Hematopoietic multipotent progenitor cell treated with erythropoietin and hydrocortisone succinate and interleukin-3 and kit ligand, for 6 days (in vitro differentiated cells): ENCODE results near the gene GCM1.
"Not testable (repeated sequence)": the region's sequence is repeated elsewhere in the genome, so short reads cannot be mapped to it uniquely, and the experiment has no call there.

Experiments used
- DNase-seq: peaks from one replicate; pipeline ENCODE4 v3.0.0-alpha.2; 2015

GCM1 gene, protein sequence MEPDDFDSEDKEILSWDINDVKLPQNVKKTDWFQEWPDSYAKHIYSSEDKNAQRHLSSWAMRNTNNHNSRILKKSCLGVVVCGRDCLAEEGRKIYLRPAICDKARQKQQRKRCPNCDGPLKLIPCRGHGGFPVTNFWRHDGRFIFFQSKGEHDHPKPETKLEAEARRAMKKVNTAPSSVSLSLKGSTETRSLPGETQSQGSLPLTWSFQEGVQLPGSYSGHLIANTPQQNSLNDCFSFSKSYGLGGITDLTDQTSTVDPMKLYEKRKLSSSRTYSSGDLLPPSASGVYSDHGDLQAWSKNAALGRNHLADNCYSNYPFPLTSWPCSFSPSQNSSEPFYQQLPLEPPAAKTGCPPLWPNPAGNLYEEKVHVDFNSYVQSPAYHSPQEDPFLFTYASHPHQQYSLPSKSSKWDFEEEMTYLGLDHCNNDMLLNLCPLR

DNA sequence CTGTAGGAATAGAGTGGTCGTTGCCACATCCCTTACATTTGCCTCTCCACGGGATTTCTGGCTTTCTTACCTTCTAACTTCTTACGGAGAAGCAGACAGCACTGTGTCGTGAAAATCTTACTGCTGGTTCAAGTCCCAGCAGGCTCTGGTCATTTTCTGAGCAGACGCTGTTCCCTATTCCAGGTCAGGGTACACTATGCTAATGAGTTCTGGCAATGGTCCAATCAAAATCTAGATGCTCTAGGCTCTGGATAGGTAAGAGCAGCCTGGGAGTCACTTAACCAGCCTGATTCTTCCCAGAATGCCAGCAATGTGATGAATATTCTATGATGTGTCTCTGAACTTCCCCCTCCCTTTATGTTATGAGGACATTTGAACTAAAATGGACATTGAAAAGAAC, at the start of gene GCM1:
GCM1 (minus strand) TSS at position 158 of the 400 bp plus-strand sequence. CDS start 3,209 bp downstream, outside the sequence.
- DNase-seq = no peak

DNA sequence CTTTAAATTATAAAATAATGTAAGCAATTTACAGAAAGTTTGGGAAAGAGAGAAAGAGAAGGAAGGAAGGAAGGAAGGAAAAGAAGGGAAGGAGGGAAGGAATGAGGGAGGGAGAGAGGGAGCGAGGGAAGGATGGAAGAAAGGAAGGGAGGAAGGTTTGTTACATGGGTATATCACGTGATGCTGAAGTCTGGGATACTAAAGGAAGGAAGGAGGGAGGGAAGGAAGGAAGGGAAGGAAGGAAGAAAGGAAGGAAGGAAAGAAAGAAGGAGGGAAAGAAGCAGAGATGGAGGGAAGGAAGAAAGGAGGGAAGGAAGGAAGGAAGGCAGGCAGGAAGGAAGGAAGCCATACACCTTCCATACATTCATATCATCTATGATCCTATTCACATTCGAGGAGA, 48.9 kb upstream of the GCM1 start:
- no peak for DNase-seq

DNA sequence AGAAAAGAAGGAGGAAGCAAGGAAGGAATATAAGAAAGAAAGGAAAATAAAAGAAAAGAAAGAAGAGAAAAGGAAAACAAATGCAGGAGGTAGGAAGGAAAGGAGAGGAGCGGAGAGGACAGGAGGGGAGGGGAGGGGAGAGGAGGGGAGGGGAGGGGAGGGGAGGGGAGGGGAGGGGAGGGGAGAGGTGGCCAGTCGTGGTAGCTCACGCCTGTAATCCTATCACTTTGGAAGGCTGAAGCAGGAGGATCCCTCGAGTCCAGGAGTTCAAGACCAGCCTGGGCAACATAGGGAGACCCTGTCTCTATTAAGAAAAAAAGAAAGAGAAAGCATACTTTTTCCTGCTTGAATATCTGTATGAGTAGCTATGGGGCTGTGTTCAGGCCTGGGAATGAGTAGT, 46.4 kb upstream of the GCM1 start:
- DNase-seq = no peak

DNA sequence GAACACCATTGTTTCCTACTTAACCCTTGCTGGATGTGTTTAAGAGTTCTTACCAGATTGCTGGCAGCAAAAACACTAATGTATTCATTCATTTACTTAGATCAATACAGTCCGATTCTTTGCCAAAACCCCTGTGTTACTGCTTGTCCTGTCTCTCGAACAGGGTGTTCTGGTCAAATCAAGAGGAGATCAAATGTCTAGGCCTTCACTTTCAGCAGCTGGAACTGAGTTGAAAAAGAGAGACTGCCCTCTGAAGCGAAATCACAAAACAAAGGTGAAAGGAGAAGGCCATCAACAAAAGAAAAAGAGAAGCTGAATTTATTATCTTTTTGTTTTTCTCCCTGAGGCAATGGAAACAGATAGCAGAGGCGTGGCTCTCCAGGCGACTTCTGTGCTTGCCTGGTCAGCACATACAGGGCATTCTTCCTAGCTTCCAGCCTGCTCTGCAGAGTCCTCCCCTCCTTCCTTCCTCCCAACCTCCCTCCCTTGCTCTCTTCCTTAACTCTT, 44.1 kb upstream of the GCM1 start:
- peak; percentile 40 for DNase-seq

DNA sequence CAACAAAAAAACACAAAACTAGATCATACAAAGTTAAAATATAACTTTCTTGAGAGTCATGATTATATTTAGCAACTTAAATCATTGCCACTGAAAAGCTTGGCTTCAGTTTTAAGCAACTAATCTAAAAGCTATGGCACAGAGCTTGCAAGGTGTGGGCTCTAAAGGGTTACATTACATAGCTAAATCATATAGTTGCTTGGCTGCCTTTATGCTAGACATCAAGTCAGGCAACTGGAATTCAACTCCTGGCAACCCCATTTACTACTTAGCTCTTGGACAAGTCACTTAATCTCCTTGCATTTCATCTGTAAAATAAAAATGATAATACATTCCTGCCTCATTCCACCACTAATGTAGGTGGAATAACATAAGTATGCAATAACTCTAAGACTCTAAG, 40.9 kb upstream of the GCM1 start:
- no peak for DNase-seq

DNA sequence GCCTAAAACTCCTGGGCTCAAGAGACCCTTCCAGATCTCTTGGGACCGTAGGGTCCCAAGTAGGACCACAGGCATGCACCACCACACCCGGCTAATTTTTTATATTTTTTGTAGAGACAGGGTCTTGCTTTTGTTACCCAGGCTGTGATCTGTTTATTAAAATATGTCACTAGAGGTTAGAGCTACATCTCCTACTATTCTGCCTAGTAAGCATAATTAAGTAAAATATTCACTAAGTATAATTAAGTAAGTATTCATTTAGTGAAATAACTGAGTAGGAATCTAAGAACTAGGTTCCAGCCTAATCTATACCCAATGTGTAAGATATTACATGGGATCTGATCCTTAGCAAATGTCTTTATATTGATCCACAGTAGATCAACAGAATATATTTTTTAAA, 40.2 kb upstream of the GCM1 start:
- no peak for DNase-seq

DNA sequence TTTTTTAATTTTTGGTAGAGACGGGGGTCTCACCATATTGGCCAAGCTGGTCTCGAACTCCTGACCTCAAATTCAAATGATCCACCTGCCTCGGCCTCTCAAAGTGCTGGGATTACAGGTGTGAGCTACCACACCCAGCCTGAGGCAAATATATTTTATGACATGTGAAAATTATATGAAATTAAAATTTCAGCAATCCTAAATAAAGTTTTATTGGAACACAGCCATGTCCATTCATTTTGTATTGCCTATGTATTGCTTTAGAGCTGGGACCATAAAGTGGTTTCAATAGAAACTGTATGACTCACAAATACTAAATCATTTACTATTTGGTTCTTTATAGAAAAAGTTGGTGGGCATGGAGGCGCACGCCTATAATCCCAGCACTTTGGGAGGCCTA, 32.0 kb upstream of the GCM1 start:
- no peak for DNase-seq

DNA sequence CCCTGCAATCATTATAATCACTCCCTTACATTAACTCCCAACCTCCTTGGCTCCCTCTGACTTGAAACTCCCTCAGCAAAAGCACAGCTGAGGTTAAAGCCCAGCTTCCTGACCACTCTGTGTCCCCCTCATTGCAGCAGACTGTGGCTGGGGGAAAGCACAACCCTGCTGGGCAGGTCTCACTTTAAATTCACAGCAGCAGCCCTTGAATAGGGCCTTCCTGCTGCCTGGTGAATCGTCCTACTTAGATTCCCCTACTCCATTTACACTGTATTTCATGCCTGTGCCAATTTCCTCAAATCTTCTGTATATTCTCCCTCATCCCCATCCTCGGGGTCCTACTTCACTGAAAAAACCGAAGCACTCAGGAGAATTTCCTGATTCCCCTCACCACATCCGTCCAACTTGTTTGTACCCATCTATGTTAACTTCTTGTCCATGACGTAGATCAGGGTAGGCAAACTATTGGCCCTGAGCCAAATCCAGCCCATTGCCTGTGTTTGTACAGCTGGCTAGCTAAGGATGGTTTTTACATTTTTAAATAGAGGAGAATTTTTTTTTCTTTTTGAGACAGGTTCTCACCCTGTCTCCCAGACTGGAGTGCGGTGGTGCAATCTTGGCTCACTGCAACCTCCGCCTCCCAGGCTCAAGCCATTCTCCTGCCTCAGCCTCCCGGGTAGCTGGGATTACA, 31.5 kb upstream of the GCM1 start:
- peak; percentile 52 for DNase-seq

DNA sequence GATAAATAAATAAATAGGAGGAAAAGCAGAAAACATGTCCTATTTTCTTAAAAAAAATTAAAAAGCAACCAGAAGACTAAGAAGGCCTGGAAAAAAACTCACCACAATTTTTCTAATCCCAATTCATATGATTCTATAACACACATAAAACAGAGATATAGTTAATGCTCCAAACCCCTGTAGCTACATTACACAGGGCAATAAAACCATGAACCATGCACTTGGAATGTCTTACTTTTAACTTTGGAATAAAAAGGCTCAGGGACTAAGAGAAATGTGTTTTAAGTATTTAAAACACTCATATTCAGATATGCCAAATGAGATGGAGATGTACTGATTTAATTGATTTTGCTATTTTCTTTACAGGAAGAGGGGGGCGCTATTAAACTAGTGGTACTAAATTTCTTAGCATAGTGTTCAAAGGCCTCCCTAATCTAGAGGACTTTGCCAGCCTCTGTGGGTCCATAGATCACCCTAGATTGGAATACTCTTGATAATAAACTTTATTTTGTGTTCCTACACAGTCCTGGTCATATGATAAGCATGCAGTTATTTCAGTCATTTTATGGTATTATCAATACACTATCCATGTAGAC, 30.3 kb upstream of the GCM1 start:
- no peak for DNase-seq

DNA sequence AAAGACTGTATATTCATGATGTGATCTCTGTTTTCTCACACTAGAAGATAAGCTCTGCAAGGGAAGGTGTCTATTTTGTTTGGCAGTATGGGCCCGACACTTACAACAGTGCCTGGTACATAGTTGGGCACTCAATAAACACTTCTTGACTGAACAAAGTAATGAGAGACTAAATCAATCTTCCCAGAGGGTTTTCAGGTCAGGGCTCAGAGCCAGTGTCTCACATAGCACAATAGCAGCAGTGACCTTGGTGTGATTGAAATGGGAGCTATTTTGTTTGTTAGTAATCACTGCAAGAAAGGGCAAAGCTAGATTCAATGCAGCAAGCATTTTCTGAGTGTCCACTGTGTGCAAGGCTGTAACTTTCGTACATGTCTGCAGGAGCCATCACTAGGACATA, 26.4 kb upstream of the GCM1 start:
- no peak for DNase-seq

DNA sequence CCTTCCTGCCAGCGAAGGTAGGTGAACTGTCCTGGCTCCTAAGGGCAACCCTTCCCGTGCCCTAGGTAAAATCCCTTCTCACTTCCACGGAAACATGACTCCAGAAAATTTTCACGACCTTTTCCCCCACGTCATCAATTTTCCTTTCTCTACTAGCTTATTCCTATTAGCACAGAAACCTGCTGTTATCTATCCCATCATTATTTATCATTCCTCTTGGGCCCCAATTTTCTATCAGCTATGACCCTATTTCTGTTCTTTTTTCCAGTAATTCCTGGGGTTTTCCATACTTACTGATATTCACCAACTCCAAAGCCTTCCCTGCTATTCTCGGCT, 23.8 kb upstream of the GCM1 start:
- DNase-seq = no peak

DNA sequence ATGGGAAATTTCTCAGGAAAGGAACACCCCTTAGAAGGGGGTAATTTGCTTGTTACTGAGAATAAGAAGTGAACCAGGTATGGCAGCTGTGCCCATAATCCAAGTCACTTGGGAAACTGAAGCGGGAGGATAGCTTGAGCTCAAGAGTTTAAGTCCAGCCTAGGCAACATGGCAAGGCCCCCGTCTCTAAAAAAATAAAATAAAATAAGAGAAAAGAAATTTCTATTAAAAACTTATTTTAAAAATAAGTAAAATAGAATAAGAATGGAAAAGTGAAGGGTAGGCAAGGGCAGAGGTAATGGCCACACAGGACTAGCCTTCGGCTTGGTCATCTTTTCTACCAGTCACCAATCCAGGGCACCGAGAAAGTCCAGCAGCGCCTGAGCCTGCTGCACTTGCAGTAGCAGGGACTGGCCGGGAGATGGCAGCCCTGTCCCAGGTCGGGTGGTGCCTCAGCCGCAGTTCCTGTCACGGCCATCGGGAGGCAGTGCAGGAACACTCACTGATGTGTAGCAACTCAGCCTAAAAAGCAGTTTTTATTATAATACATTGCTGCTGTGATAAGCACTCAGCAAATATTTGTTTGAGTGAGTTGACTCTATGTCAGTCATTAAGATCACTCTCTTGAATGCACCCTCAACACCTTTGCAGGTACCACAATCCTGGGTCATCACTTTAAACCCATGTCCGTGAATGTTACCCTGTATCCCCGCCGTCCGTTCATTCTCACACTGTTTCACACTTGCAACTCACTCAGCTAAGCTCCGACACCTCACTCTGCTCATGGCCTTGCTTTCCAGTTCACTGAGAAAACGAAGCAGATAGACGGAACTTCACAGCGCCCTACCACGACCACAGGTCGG, 23.2 kb upstream of the GCM1 start:
- peak; percentile 89 for DNase-seq

DNA sequence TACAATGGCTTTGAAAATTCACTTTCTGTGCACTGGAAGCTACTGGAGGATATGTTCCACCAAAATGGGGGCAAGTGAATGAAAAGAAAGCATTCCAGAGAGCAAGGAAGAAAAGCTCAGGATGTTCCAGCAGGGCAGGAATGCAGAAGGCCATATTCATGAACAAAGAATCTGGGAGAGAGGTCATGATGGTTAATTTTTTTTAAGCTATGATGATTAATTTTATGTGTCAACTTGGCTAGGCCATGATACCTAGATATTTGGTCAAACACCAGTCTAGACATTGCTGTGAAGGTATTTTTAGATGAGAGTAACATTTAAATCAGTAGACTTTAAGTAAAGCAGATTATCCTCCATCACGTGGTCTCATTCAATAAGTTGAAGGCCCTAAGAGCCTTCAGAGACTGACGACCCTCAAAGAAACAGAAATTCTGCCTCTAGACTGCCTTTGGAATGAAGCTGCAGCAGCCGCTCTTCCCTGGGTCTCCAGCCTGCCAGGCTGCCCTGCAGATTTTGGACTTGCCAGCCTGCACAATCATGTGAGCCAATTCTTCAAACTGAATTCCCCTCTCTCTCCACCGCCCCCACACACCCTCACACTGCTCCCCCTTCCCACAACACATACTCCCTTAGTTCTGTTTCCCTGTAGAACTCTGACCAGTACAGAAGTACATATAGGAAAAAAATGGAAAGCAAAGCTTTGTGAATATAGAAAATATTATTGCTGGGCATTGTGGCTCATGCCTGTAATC, 20.1 kb upstream of the GCM1 start:
- DNase-seq = no peak

DNA sequence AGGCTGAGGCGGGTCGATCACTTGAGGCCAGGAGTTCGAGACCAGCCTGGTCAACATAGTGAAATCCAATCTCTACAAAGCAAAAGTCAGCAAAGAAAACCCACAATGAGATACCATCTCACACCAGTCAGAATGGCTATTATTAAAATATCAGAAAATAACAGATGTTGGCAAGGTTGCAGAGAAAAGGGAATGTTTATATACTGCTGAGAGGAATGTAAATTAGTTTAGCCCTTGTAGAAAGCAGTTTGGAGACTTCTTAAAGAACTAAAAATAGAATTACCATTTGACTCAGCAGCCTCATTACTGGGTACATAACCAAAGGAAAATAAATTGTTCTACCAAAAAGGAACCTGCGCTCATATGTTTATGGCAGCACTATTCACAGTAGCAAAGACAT, 16.7 kb upstream of the GCM1 start:
- DNase-seq = no peak

DNA sequence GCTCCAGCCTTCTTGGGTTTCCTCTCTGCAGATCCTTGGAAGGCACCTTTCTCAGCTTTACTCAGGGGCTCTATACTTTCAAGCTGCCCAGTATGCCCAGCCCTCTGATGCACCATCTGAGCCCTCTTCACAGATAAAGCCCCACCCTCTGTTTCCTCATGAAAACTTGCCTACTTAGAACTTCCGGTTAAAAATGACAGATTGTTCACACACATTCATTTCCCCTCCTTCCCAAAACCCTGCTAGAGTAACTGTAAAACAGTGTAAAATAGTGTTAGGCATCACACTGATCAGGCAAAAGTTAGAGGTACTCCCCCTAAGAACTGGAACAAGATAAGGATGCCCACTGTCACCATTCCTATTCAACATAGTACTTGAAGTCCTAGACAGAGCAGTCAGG, 14.0 kb upstream of the GCM1 start:
- peak; percentile 59 for DNase-seq

DNA sequence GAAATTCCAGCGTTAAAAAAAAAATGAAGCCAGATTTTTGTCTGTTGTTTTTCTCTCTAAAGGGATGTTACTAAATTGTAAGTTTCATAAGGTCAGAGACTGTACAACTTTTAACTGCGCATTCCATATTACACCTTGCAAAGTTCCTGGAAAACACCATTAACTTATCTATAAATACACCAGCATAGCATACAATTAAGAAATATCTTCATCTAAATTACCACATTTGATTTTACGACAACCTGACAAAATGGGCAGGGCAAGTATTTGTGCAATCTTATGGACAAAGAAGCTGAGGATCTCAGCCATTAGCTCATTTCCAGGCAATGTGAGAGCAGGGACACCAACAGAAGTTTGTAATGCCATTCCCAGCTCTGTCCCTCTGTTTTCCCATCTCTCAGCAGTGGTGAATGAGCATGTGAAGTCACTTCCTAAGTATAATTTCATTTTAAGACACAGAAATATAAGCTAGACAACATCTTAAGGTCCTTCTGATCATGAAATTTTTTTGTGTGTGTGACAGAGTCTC, 12.9 kb upstream of the GCM1 start:
- DNase-seq = no peak

DNA sequence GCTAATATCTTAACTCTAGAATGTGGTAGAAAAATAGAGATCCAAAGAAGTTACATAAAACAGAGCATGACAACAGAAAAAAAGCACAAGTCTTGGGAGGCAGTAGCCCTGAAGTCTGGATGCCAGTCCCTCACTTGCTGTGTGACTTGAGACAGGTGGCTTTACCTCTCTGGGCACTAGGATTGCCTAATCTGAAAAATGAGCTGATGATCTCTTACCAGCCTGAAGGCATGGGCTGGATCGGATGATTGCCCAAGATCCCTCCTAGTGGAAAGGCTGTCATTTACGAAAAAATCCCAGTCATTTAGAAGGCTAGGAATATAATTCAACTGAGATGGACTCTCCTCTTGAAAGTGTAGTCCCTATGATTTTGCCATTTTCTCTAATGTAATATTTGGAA, 10.9 kb upstream of the GCM1 start:
- no peak for DNase-seq

DNA sequence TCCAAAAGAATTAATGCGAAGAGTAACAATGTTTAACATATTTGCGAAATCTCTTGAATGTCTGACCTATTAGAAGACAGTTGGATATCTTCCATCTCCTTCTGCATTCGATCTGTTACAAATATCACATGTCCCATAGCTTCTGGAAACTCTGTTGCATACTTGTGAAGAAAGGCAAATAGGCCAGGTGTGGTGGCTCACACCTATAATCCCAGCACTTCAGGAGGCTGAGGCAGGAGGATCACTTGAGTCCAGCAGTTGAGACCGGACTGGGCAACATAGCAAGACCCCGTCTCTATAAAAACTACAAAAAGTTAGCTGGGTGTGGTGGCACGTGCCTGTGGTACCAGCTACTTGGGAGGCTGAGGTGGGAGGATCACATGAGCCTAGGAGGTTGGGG, 9.4 kb upstream of the GCM1 start:
- not testable (repeated sequence) for DNase-seq

DNA sequence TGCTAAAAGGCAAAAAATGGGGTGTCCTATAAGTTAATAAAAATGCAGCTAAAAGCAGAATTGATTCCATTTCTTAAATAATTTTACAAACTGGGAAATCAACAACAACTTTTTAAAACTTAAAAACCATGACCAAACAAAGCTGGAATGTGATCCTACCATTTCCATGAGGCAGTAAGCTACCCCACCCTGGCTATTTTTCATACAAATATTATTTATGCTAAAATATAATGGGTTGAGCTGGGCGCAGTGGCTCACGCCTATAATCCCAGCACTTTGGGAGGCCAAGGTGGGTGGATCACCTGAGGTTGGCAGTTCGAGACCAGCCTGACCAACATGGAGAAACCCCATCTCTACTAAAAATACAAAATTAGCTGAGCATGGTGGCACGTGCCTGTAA, 6.6 kb upstream of the GCM1 start:
- DNase-seq = not testable (repeated sequence)

DNA sequence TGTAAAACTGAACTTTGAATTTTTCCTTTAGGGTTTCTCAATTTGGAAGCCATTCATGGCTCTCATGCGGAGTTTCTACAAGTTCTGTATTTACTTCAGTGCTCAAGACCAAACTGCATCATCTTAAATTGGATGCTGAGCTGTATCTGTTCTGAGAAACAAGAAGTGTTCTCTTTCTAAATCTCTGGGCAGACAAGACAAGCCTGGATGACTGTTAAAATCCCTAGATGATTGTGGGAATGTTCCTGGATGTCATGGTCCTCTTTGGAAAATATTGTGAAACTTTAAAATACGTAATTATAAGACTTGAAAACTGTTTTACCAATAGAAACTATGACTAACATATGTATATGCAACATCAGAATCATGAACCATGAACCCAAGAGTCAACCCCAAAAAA, 6.2 kb upstream of the GCM1 start:
- DNase-seq = no peak

DNA sequence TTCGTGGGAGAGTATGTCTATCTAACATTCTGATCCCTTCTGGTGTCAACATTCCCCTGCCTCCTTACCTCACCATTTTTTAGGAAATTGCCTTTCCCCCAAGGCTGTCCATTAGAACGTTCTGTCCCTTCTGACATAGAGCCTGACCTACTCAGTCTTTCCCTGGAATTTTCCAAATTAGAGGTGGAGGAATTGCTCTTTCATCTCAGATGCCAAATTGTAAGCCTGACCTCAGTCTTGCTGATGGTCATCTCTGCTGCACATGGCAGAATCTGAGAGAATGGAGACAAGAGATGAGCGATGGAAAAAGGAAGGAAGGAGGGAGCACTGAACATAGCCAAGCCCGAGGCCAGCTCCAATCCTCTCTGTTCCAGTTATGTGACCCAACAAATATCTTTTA, 5.4 kb upstream of the GCM1 start:
- DNase-seq = no peak

DNA sequence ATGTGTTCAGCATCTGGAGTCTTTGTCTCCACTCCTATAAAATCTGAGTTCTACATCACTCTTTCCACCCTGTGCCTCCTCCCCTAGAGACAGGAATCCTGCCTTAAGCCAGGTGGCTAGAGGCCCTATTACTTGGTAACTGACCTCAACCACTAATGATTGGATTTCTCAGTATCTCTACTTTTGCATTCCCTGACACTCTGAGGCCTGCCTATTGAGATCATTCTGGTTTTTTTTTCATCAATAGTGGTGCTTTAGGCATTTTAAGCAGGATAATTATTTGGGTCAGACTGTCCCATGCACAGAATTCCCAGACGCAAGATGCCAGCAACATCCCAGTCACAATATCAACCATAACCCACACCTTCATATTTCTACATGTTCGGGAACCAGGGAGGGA, 3.9 kb upstream of the GCM1 start:
- no peak for DNase-seq
